Liver (tissue), 9 donors: ENCODE measurements around the gene TANGO2. TPM values are rescaled to one million over a fixed set of nuclear protein-coding genes. Genes with fewer than 3 reads are reported as not detected.
A peak's percentile ranks its signal among the peaks of the same experiment; 100 is the strongest.

Source experiments
- DNase-seq: peaks from one replicate; pipeline ENCODE4 v3.0.0-alpha.2; 2017; ENCODE audit warnings: low spot score
- H3K27ac ChIP-seq, 2 donors: one replicate each; pipeline ENCODE4 v1.7.0; 2013; ENCODE audit warnings: inconsistent platforms in 2 of 2, low read length in 2 of 2, control low read depth in 1 of 2, low read depth in 1 of 2, mild to moderate bottlenecking in 1 of 2
- H3K27me3 ChIP-seq, 4 donors: one replicate each; pipeline versions ENCODE4 v1.6.1 to v1.7.0; 2013; ENCODE audit warnings: low read length in 3 of 4, inconsistent platforms in 1 of 4, mild to moderate bottlenecking in 1 of 4, moderate library complexity in 1 of 4; ENCODE audit not compliant: control insufficient read depth in 4 of 4, insufficient read depth in 4 of 4
- H3K36me3 ChIP-seq, 4 donors: one replicate each; pipeline versions ENCODE4 v1.6.1 to v1.7.0; 2013; ENCODE audit warnings: low read length in 3 of 4, mild to moderate bottlenecking in 3 of 4, low read depth in 1 of 4, moderate library complexity in 1 of 4; ENCODE audit not compliant: control insufficient read depth in 4 of 4, insufficient read depth in 3 of 4
- H3K4me1 ChIP-seq, 4 donors: one replicate each; pipeline versions ENCODE4 v1.6.1 to v1.7.0; 2013; ENCODE audit warnings: low read length in 3 of 4, mild to moderate bottlenecking in 3 of 4, moderate library complexity in 1 of 4; ENCODE audit not compliant: control insufficient read depth in 4 of 4, insufficient read depth in 4 of 4
- H3K4me3 ChIP-seq, 3 donors: one replicate each; pipeline versions ENCODE4 v1.6.1 to v1.7.0; 2013; ENCODE audit warnings: low read length in 3 of 3, control low read depth in 1 of 3, low read depth in 1 of 3, mild to moderate bottlenecking in 1 of 3
- H3K9ac ChIP-seq, 2 donors: one replicate each; pipeline ENCODE4 v1.7.0; 2013; ENCODE audit warnings: low read length in 2 of 2, mild to moderate bottlenecking in 2 of 2, moderate library complexity in 2 of 2, control low read depth in 1 of 2, low read depth in 1 of 2
- H3K9me3 ChIP-seq, 4 donors: one replicate each; pipeline versions ENCODE4 v1.6.1 to v1.7.0; 2013; ENCODE audit warnings: low read length in 3 of 4; ENCODE audit not compliant: control insufficient read depth in 4 of 4
- EGR1 ChIP-seq, 2 donors: IDR thresholded peaks; 2 replicates each; pipeline ENCODE4 v1.6.1; 2016 to 2018; ENCODE audit warnings: antibody characterized with exemption in 2 of 2, low read depth in 2 of 2
- FOXA1 ChIP-seq: IDR thresholded peaks from 2 replicates; pipeline ENCODE4 v1.6.1; 2016; ENCODE audit warnings: antibody characterized with exemption
- FOXA2 ChIP-seq: IDR thresholded peaks from 2 replicates; pipeline ENCODE4 v1.6.1; 2016; ENCODE audit warnings: antibody characterized with exemption
- HNF4A ChIP-seq, 2 donors: conservative IDR thresholded peaks; 2 replicates each; pipeline ENCODE4 v1.6.1; 2016; ENCODE audit warnings: antibody characterized with exemption in 2 of 2, mild to moderate bottlenecking in 2 of 2
- HNF4G ChIP-seq: IDR thresholded peaks from 2 replicates; pipeline ENCODE4 v1.6.1; 2016; ENCODE audit warnings: antibody characterized with exemption
- JUND ChIP-seq, 2 donors: IDR thresholded peaks; 2 replicates each; pipeline ENCODE4 v1.6.1; 2016; ENCODE audit warnings: antibody characterized with exemption in 2 of 2
- MAX ChIP-seq: IDR thresholded peaks from 2 replicates; pipeline ENCODE4 v1.6.1; 2016; ENCODE audit warnings: antibody characterized with exemption
- NR2F2 ChIP-seq: IDR thresholded peaks from 2 replicates; pipeline ENCODE4 v1.6.1; 2016; ENCODE audit warnings: antibody characterized with exemption
- REST ChIP-seq: IDR thresholded peaks from 2 replicates; pipeline ENCODE4 v1.6.1; 2016; ENCODE audit warnings: antibody characterized with exemption, mild to moderate bottlenecking
- RXRA ChIP-seq, 2 donors: IDR thresholded peaks; 2 replicates each; pipeline ENCODE4 v1.6.1; 2017 to 2018; ENCODE audit warnings: antibody characterized with exemption in 2 of 2, mild to moderate bottlenecking in 1 of 2
- YY1 ChIP-seq: IDR thresholded peaks from 2 replicates; pipeline ENCODE4 v1.6.1; 2016; ENCODE audit warnings: antibody characterized with exemption, mild to moderate bottlenecking
- WGBS: extraction: QIAGEN DNeasy Blood & Tissue Kit; methylation state at CpG from one replicate; pipeline ENCODE4 v1.1.7; 2013; 5-methylcytosine and 5-hydroxymethylcytosine counted together
- polyA plus RNA-seq, 2 donors: library from polyadenylated mRNA; stranded (reverse) in 1 of 2; unstranded in 1 of 2; fragments of 200-250 nt in 1 of 2; fragments of >200 nt in 1 of 2; fragmentation: Nextera tagmentation in 1 of 2; extraction: Ambion mirVana in 1 of 2; gene quantifications; one replicate each; pipeline versions ENCODE4 v1.2.1 to v1.2.3, GENCODE V29; 2013 to 2015
- total RNA-seq, 2 donors: library from RNA; depleted of rRNA; stranded (reverse); fragments of >200 nt; gene quantifications; one replicate each; pipeline ENCODE4 v1.2.3, GENCODE V29; 2014
- TF ChIP-seq, protein P1 (sequence below): fragments of 150-350 bp; IDR thresholded peaks from 2 replicates; pipeline ENCODE4 v1.5.1; 2017; ENCODE audit warnings: improper control_type of control experiment, low read depth, low read length; ENCODE audit not compliant: missing input control
- donor health status: healthy.
- donor health status: healthy.
- donor health status: healthy.
- donor health status: healthy.
- donor health status: healthy.

Gene TANGO2
- total and polyA plus RNA-seq, 4 donors, result 10.8 to 153 (median 16.1) TPM

DNA sequence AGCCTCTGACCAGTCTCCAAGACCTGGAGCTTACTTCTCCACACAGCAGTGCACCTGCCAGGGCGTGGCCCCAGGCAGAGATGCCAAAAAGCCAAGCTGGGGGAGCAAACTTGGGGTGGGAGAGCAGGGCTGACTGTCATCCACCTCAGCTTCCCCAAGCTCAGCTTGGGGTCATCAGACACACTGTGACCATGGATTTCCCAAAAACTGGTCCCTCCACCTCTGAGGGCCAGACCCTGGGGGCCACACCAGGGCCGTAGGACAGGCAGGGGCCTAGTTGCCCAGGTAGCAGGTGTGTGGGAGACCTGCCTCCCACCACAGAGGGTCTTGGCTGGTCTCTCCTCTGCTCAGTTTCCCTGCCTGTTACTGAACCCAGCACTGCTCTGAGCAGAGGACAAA is 34.9 kb upstream of the TANGO2 start:
- TF ChIP-seq HNF4A (conservative IDR thresholded peaks at IDR 0.05), result no peak
- TF ChIP-seq HNF4G, result no peak
- TF ChIP-seq FOXA1, result no peak
- no peak for TF ChIP-seq EGR1 (IDR thresholded peaks at IDR 0.05; ENCODE audit: low read depth in 2 of 2)
- no peak for TF ChIP-seq YY1
- TF ChIP-seq REST, result no peak
- no peak for TF ChIP-seq JUND (IDR thresholded peaks at IDR 0.05)
- TF ChIP-seq, protein P1, sequence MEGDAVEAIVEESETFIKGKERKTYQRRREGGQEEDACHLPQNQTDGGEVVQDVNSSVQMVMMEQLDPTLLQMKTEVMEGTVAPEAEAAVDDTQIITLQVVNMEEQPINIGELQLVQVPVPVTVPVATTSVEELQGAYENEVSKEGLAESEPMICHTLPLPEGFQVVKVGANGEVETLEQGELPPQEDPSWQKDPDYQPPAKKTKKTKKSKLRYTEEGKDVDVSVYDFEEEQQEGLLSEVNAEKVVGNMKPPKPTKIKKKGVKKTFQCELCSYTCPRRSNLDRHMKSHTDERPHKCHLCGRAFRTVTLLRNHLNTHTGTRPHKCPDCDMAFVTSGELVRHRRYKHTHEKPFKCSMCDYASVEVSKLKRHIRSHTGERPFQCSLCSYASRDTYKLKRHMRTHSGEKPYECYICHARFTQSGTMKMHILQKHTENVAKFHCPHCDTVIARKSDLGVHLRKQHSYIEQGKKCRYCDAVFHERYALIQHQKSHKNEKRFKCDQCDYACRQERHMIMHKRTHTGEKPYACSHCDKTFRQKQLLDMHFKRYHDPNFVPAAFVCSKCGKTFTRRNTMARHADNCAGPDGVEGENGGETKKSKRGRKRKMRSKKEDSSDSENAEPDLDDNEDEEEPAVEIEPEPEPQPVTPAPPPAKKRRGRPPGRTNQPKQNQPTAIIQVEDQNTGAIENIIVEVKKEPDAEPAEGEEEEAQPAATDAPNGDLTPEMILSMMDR, result no peak
- no peak for TF ChIP-seq RXRA (IDR thresholded peaks at IDR 0.05)
- no peak for TF ChIP-seq NR2F2
- TF ChIP-seq MAX, result no peak
- no peak for TF ChIP-seq FOXA2
- H3K4me3 ChIP-seq, result no peak overlapping the region
- H3K9ac ChIP-seq, result peak overlapping the region in 1 of 2 donors; percentile 20
- 78% methylated on average over 2 of the region's 2 CpGs for WGBS
- peaks cover 0 to 6% (median 0%) of the 10 kb centered on the region in 4 donors for H3K36me3 ChIP-seq
- H3K27ac ChIP-seq, result no peak overlapping the region
- H3K9me3 ChIP-seq, result no peaks in the 10 kb centered on the region
- no peak for DNase-seq
- H3K27me3 ChIP-seq, result no peaks in the 10 kb centered on the region
- H3K4me1 ChIP-seq, result peaks cover 2 to 23% (median 11%) of the 10 kb centered on the region in 4 donors

GRCh38 chr22:19986410-19987341 is 34.2 kb upstream of the TANGO2 start:
- Histone ChIP-seq H3K27me3 (no peaks in the 10 kb centered on the region), H3K27ac (peak overlapping the region; percentile 28 to 49), H3K36me3 (peaks cover 0 to under 1% (median 0%) of the 10 kb centered on the region in 4 donors), H3K4me1 (peaks cover 2 to 26% (median 14%) of the 10 kb centered on the region in 4 donors), H3K4me3 (peak overlapping the region in 2 of 3 donors; percentile 53 to 72), H3K9ac (peak overlapping the region in 1 of 2 donors; percentile 20), H3K9me3 (no peaks in the 10 kb centered on the region)
- TF ChIP-seq RXRA (IDR thresholded peaks at IDR 0.05) (no peak), EGR1 (IDR thresholded peaks at IDR 0.05; ENCODE audit: low read depth in 2 of 2) (peak in 1 of 2 donors; percentile 59)
- WGBS, result 9% methylated on average over 76 of the region's 76 CpGs
- DNase-seq, result peak; percentile 78
